NCI-H345 (cell line): ENCODE measurements around the gene CACNA2D4.
A peak's percentile ranks its signal among the peaks of the same experiment; 100 is the strongest.

ENCODE experiments used
- DNase-seq: peaks from one replicate; lab custom pipeline; 2025; lab: John Stamatoyannopoulos, UW

The CACNA2D4 gene

DNA sequence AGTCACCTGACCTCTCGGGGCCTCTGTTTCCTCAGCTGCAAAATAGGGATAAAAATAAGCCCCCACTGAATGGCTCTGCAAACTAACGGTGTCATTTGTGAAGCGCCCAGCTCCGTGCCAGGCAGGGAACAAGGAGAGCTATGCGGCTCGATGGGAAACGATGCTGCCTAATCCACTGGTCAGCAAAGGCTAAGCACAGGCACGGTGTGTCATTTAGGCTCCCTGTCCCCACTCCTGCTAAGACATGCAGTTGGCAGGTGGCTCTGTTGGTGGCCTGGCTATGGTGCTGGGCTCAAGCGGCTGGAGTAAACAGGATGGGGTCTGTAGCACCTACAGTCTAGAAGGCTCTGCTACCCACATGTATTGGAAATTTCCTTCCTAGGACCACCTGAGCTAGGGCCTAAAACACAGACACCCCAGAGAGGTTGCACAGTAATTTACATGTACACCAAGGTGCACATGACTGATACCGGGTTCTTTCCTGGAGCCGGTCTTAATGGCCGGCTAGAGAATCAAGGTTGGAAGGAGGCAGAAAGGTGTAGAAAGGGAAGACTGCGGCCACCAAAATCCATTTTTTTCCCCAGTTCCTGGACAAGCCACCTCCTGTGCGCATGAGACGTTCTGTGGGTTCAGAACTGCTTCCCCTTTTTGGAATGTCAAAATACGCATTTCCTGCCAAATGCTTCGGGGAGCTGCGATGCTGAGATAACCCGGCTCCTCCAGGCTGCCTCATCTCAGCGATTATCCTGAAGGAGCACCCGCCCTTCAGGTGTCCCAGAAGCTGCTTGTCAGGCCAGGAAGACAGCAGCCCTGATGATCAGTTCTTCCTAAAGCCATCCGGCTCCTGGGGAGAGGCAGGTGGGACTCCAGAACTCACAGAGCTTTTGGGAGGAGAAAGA is 1.0 kb downstream of the CACNA2D4 start:
- DNase-seq: no peak

DNA sequence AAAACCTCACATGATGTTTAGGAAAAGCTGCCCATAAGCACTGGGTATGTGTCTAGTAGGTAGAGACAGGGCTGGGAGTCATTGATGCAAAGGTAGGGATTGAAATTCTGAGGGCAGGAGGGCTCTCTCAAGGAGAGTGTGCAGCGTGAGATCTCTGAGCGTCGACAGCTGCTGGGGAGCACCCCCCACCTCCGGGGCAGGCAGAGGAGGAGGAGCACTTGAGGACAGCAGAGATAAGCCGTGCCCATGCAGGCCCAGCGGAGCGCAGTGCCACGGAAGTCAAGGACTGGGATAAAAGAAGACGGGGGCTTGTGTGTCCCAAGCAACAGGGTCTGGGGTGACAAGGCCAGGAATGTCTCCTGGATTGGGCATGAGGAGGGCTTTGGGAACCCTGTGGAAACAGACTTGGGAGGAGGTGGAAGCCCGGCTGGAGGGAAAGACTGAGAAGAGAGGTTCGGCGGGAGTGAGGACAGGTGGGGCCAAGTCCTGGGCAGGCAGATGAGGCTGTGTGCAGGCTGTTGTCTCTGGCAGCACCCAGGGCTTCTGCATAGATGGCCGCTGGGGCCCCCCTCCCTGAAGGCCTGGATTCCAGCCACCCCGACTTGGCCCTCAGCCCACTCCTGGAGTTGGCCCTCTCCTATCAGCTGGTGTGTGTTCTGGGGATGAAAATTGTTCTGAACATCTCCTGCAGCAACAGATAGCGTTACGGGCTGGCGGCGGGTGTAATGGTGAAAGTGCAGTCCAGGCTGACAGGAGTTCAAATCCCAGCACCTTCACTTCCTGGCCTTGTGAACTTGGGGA is 1.9 kb downstream of the CACNA2D4 start:
- peak; percentile 44 for DNase-seq

DNA sequence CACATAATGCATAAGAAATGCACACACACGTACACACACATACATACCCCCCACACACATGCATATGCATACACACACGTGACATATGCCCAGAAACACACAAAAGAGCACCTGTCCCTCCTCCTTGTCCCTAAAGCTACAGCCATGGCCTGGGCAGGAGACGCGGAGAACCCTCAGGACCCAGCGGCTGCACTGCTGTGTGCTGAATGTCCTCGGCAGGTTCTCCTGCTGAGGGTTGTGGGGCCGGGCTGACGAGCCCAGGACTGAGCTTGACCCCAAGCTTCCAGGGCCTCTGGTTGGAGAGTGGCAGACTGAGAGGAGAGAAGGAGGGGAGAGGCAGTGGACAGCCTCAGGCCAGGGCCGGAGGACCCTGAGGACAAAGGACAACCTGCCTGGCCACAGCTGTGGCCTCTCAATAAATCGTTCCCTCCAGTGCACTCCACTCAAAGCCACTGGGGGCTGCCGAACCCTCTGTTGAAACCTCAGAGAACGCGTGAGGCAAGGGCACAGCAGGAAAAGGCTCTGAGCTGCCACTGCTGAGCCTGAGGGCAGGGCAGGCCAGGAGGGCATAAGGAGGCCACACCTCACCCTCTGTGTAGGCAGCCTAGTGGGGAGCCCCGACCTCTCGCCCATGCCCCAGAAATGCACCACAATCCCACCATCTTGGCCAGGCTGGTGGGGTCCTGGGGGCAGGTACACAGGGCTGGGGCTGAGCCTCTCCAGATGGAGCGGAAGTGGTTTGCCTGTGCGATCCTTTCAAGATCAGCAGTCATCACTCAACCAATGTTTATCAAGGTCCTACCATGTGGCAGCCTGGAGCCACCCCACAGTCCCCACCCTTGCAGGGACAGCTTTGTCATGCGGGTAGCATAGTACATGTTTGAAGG is 3.1 kb downstream of the CACNA2D4 start:
- no peak for DNase-seq

DNA sequence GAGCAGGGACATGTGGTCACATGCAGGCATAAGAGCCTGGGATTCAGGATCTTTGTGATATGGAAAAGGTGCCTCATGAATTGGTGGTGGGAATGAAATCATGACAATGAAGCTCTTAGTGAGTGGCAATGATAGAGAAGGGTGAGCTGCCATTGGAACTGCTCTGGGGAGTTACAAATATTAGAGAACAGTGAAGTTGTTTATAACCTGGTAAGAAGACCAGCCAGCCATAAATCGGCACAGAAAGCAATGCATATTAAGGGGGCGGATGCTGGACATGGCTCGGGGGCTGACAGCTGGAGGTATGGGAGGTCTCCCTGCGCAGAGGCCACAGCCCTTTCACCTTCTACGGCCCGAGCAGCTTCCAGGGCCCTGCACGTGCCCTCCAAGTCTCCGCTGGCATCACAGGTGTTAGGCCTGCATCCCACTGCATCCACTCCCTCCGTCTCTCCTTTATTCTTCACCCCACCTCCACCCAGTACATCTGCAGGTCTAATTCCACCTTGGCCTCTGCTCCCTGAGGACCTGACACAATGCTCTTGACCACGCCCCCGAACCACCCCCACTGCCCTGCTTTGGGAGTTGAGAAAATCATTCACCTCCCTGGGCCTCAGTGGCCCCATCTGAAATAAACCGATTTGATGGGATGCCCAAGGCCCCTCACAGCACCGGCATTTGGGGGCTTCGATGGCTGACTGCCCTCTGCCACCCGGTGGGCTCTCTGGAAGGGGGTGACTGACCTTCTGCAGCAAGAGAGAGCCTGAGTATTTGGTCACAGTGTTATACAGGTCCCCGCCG is 4.1 kb downstream of the CACNA2D4 start:
- DNase-seq: no peak

DNA sequence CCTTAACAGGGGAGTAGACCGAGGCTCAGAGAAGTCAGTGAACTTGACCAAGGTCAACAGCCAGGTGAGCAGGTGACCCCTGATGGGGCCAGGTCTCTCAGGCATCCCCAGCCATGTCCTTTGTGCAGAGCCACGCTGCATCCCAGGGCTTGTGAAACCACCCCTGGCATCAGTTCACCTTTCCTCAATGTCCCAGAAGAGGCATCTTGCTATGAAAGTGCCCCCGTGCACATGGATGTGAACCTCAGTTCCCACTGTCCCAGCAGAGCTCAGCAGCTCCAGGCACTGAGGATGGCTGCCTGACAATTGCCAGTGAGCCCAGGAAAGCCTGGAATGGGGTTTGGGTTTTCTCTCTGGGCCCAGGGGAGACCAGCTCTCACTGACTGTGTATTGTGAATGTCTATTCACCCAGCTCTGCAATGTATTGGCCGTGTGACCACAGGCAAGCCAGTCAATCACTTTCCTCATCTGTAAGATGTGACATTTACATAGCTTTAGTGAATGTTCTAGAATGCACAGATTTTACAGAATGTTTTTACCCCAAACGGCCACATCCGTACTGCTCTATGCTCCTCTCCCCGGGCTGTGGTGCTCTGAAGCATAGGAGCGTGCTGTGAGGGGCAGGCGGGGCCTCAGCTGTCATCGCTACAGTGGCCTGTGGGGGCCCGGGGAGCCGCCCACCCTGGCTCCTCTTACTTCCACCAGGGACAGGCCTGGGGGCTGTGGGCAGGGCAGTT is 4.9 kb downstream of the CACNA2D4 start:
- no peak for DNase-seq

DNA sequence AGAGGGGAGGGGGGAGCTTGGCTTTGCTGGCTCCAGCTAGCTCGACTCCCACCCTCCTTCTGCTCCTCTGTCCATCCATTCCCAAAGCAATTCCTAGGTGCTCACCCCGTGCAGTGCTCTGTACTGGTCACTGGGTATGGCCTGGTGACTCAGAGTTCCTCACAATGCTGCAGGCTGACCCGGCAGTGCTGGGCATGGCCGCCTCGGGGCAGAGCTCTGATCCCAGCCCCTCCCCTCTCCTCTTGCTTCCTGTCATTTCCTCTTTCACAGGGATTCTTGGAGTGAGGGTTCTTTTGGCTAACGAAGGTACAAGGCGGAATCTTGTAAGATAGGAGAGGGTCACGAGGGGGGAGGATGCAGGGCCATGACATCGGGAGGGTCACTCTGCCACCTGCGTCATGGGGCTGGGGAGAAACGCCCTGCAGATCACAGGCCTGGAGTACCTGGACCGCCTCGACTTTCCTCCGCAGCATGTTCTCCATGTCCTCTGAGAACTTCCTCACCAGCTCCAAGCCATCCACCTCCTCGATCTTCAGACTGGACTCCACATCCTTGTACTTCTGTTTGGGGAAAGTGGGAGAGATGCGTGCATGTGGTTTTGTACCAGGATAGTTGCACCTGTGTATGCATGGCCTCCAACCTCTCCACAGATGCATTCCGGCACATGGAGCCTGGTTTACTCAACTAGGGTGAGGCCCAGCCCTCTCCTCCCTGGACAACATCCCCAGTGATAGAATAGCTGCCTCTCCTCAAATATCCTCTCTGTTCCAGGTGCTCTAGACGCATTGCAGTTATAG is 5.7 kb downstream of the CACNA2D4 start:
- no peak for DNase-seq

DNA sequence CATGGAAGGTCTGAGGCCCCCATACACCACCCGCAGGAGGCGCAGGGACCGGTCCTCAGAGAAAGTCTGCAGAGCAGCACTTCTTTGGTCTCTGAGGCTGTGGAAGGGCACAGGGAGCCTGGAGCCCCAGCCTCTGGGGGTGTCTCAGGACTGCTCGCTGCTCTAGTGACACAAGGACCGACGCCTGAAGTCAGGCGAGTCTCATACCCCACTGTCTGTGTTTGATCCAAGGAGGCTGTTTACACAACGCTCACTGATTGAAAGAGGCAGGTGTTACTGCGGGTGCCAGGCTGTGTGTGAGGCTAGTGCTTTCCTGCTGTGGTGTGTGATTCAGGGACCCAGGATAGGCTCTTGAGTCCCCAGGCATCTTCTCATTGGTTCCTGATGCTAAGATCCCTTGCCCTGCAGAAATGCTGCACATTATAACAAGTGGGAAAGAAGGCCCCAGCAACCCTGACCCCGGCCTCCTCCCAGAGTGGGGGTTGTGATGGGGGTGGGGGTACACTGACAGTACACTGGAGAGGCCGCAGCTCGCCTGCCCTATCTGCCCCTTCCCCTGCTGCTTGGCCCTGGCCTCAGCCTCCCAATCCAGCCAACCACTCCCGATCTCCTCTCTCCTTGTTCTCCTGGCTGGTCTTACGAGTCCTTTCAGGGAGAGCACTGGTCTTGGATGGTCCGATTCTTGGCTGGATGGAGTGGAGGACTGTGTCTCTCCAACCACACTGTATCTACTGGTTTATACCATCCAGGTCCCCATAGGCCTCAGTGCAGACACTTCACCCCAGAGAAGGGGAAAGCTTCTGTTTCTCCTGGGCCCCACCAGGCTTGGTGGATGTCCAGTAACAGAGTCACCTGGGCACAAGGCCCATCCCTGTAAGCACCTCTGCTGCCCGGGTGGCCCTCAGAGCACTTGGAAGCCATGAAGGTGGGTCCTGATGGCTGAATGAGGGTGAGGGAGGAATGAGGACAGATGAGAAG is 6.6 kb downstream of the CACNA2D4 start:
- peak; percentile 83 for DNase-seq

DNA sequence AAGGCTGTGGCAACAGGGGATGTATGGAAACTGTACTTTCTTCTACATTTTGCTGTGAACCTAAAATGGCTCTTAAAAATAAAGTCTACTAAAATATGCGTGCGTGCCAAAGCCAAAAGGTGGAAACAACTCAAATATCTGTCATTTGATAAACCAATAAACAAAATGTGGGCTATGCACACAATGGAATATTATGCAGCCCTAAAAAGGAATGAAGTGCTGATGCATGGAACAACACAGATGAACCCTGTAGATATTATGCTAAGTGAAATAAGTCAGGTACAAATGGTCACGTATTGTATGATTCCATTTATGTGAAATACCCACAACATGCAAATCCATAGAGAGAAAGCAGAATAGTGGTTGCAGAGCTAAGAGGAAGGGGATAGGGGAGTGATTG is 8.0 kb downstream of the CACNA2D4 start:
- no peak for DNase-seq

DNA sequence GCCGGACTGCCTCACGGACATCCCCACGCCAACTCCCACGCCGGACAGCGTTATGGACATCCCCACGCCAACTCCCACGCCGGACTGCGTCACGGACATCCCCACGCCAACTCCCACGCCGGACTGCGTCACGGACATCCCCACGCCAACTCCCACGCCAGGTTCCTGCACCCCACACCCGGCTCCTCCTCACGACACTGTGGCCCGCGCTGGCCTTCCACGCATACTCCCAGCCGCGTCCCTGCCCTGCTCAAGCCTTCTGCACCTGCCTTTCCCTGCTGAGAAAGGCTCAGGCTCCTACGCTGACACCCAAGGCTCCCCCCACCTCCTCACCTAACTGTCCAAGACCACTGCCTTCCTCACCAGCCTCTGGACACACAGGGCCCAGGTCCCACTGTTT is 9.7 kb downstream of the CACNA2D4 start:
- no peak for DNase-seq

DNA sequence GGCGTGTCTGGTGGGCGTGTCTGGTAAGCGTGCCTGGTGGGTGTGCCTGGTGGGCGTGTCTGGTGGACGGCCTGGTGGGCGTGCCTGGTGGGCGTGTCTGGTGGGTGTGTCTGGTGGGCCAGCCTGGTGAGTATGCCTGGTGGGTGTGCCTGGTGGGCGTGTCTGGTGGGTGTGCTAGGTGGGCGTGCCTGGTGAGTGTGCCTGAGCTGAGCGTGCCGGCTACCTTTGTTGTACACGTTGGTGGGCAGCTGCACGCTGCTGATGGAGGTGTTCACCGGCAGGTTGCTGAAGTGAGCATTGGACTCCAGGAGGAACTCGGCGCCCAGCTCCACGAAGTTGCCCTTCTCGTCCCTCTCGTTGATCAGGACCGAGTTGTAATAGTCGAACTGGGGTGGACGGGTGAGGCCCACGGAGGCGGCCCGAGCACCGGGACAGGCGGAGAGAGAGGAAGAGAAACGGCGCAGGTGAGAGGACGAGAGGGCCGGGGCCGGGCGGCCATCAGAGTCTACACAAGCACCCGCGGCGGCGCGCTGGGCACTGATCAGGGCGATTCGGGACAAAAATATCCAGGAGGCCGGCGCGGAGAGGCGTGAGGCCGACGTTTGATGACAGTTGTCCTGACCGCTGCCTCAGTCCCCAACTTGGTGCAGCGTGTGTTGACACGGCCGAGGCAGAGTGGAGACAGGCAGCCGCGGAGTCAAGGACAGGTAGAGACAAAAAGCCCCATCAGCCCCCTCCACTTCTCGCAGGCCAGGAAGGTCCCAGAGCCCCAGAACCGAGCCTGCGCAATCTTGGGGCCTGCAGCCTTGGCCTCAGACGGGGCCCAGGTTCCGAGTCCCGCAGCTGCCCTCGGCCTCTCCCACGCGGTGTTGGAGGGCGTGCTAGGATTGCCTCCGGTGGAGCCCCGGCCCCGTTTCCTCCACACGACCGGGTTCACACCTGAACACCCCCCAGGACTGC is 10.5 kb downstream of the CACNA2D4 start:
- no peak for DNase-seq

DNA sequence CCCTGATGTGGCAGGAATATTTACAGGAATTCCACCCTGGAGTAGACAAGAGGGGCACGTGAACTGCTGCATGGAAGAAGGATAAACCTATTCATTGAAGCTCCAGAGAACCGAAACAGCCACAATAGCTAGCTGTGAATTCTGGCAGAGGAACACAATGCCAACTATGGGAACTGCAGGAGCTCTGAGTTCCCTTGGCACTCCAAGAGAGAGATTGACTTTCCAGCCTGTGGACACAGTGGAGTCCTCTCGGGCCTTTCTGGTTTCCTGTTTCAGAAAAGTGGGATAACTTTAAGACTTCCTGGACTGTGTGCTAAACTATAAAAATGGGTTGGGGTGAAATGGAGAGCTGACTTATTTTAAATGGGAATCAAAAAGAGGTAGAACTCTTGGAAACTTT is 11.9 kb downstream of the CACNA2D4 start:
- no peak for DNase-seq

DNA sequence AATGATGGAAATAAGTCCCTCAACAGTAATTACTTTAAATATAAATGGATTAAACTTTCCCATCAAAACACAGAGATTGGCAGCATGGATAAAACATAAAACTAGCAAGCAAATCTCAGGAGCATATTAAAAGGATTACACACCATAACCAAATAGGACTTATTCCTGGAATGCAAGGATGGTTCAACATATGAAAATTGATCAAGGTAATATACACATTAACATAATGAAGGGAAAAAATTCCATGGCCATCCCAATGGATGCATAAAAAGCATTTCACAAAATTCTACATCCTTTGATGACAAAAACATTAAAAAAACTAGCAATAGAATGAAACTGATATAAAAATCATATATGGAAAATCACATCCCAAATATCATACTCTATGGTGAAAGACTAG is 13.6 kb downstream of the CACNA2D4 start:
- DNase-seq: no peak

DNA sequence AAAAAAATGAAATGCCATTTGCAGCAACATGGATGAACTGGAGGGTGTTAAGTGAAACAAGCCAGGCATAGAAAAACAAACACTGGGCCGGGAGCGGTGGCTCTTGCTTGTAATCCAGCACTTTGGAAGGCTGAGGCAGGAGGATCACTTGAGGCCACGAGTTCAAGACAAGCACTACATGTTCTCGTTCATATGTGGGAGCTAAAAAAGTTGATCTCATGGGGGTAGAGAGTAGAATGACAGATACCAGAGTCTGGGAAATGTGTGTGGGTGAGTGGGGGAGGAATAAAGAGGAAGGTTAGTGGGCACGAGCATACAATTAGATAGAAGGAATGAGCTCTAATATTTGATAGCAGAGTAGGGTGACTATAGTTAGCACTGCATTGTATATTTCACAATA is 21.5 kb downstream of the CACNA2D4 start:
- no peak for DNase-seq

DNA sequence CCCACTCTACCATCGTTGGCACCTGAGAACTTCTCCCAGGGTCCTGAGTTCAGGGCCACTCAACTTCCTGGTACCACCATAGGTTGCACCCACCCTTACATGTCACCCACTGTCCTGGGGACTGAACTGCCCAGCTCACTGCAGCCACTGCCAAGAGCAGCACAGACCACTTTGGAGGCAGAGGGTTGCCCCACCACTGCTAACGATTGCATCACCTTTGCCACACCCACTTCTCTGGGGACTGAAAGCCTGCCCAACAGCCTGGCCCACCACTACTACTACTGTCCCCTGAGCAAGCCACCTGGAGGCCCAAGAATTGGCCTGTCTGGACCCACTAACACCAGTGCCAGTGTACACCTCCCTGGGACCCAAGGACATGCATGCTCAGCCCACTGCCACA is 27.6 kb downstream of the CACNA2D4 start:
- DNase-seq: no peak

DNA sequence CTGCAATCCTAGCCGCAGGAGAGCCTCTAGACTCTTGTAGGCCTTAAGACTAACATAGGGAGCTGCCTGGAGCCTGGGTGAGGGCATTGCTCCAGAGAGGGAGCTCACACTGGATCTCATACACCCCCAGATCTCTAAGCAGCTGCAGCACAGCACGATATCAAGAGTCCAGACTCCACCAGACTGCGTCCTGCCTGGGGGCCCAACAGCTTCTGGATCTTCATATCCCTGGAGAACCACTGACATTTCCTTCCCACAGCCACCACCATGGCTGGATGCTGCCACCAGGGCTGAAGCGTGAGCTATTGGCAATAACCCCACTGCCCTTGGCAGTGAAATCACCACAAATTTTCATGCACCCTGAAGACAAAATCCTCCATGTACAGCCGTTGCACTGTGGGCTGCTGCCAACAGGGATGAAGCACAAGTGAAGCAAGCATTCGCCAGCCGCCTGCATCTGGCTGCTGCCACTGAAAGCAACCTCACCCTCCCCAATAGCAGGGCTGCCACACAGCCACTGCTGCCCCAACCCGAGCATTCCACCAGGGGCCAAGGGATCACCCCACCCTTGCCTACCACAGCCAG is 28.2 kb downstream of the CACNA2D4 start:
- DNase-seq: no peak

DNA sequence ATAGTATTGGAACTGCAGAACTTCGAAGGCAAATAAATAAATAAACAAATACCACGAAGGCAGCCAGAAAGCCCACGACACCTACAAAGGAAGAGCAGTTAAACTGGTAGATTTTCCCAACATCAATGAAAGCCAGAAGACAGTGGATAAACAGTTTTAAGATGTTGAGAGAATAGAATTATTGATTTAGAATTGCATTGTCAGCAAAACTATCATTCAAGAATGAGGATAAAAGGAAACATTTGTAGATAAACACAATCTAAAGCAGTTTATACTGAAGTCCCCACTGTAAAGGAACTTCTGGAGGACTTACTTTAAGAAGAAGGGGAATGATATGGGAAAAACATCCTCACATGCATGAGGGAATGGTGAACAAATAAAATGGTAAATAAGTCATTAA is 29.5 kb downstream of the CACNA2D4 start:
- DNase-seq: no peak

DNA sequence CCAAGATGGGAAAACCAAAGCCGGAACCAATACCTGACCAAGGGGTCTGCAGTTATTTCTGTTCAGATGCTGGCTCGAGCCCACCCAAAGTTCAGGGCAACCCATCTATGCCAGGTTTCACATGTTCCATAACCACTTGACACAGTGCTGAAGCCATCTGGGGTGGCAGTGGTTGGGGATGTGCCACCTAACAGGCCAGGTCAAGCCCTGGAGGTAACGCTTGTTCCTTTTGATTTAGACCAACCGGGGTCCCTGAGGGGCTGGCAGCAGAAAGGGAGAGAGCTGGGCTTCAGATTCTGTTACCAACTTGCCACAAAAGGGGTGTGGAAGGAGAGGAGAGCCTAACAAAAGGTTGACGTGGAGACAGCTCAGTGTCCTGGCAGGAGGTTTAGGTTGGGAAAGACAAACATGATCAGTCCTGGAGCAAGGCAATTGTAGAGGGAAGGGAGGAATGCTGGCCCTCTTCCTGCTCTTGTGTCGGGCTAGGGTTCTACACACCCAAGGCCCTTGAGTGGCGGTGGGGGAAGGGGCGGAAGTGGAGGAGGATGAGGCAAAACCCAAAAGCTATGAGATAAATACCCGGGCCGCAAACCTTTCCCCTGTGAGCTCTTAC is 31.9 kb downstream of the CACNA2D4 start:
- no peak for DNase-seq
